ENCODE results near the gene MYO7B. TPM values are rescaled to one million over a fixed set of nuclear protein-coding genes. Genes with fewer than 3 reads are reported as not detected.

Gene MYO7B
- total RNA-seq, 2 experiments from 2014 or later = 0.65 to 1.2 TPM

GRCh38 chr2:127643439-127644065, 108.1 kb downstream of the MYO7B start:
- no peak for ATAC-seq
- ChIA-PET CTCF (no interaction called here), POLR2A (no interaction called here)
- intact Hi-C loops (cut with micrococcal nuclease) = no loop called here
- H3K36me3 Mint-ChIP-seq (ENCODE audit: low read depth) = no peaks in the 10 kb centered on the region
- no peak overlapping the region for H3K27ac Mint-ChIP-seq
- H3K4me1 Mint-ChIP-seq (ENCODE audit: low read depth) = peaks cover 25% of the 10 kb centered on the region
- no peak for TF ChIP-seq CTCF (IDR thresholded peaks at IDR 0.05)
- no peak overlapping the region for H3K4me3 Mint-ChIP-seq
- H3K27me3 Mint-ChIP-seq = no peaks in the 10 kb centered on the region
- no peaks in the 10 kb centered on the region for H3K9me3 Mint-ChIP-seq
- DNase-seq = no peak

- H3K27me3 Mint-ChIP-seq = no peaks in the 10 kb centered on the region
- no peak overlapping the region for H3K27ac Mint-ChIP-seq
- ChIA-PET CTCF (interaction anchor here (0.8 to 2.3 kb wide), 3 partner anchors 10 to 53 kb away, joined by 3 to 12 read pairs (median 3); no protein-coding TSS in a partner anchor), POLR2A (interaction anchor here (1.2 kb wide), 1 partner anchor 37 kb away, joined by 3 read pairs; no protein-coding TSS in a partner anchor)
- peak; percentile 12 for TF ChIP-seq CTCF (IDR thresholded peaks at IDR 0.05)
- ATAC-seq = no peak
- H3K9me3 Mint-ChIP-seq = no peaks in the 10 kb centered on the region
- no peak for DNase-seq
- H3K4me3 Mint-ChIP-seq = no peak overlapping the region
- no peaks in the 10 kb centered on the region for H3K36me3 Mint-ChIP-seq (ENCODE audit: low read depth)
- intact Hi-C loops (cut with micrococcal nuclease) = no loop called here
- peaks cover 22% of the 10 kb centered on the region for H3K4me1 Mint-ChIP-seq (ENCODE audit: low read depth)
Observed at GRCh38 chr2:127644066-127645025, 108.9 kb downstream of the MYO7B start.

- CTCF ChIA-PET = interaction anchor here (0.8 to 2.3 kb wide), 3 partner anchors 9 to 54 kb away, joined by 3 to 12 read pairs (median 3); no protein-coding TSS in a partner anchor
- ATAC-seq = no peak
- no peak for TF ChIP-seq CTCF (IDR thresholded peaks at IDR 0.05)
- Mint-ChIP-seq H3K9me3 (no peaks in the 10 kb centered on the region), H3K36me3 (ENCODE audit: low read depth) (no peaks in the 10 kb centered on the region), H3K27ac (no peak overlapping the region), H3K27me3 (no peaks in the 10 kb centered on the region), H3K4me3 (no peak overlapping the region), H3K4me1 (ENCODE audit: low read depth) (peaks cover 21% of the 10 kb centered on the region)
- intact Hi-C loops (cut with micrococcal nuclease) = no loop called here
- POLR2A ChIA-PET = interaction anchor here (1.2 kb wide), 1 partner anchor 37 kb away, joined by 3 read pairs; no protein-coding TSS in a partner anchor
- no peak for DNase-seq
Observed at GRCh38 chr2:127645026-127645394, 109.5 kb downstream of the MYO7B start.

GRCh38 chr2:127645395-127646291, 110.2 kb downstream of the MYO7B start, which contains the start of gene GPR17:
GPR17 (plus strand) TSS chr2:127646153; CDS start chr2:127650736, 4,583 bp downstream.
- POLR2A ChIA-PET = interaction anchor here (1.2 kb wide), 1 partner anchor 38 kb away, joined by 3 read pairs; no protein-coding TSS in a partner anchor
- no peak for TF ChIP-seq CTCF (IDR thresholded peaks at IDR 0.05)
- intact Hi-C loops (cut with micrococcal nuclease) = no loop called here
- Mint-ChIP-seq H3K4me1 (ENCODE audit: low read depth) (peaks cover 17% of the 10 kb centered on the region), H3K36me3 (ENCODE audit: low read depth) (no peaks in the 10 kb centered on the region), H3K27ac (peak within 1 kb of the TSS; percentile 30), H3K9me3 (no peaks in the 10 kb centered on the region), H3K4me3 (no peak within 1 kb of the TSS), H3K27me3 (no peaks in the 10 kb centered on the region)
- CTCF ChIA-PET = interaction anchor here (2.3 kb wide), 1 partner anchor 54 kb away, joined by 12 read pairs; no protein-coding TSS in a partner anchor
- no peak for ATAC-seq
- DNase-seq = no peak
